Mesothelial cell of epicardium (in vitro differentiated cells): Measurements from ENCODE around the gene DRG2. TPM values are rescaled to one million over a fixed set of nuclear protein-coding genes. Genes with fewer than 3 reads are reported as not detected.

ENCODE experiments used
- DNase-seq, 2 experiments: peaks; one replicate each; pipeline ENCODE4 v3.0.0; 2021; ENCODE audit warnings: low spot score in 2 of 2; ENCODE audit not compliant: unreplicated experiment in 2 of 2
- H3K27ac Mint-ChIP-seq: 2 replicates; pipeline ENCODE4 v1.8.0; 2021; ENCODE audit warnings: mixed read lengths
- H3K27me3 Mint-ChIP-seq: 2 replicates; pipeline ENCODE4 v1.8.0; 2021; ENCODE audit warnings: low read depth, mixed read lengths
- H3K36me3 Mint-ChIP-seq: 2 replicates; pipeline ENCODE4 v1.8.0; 2021; ENCODE audit warnings: mixed read lengths
- H3K4me1 Mint-ChIP-seq: 2 replicates; pipeline ENCODE4 v1.8.0; 2021; ENCODE audit warnings: mixed read lengths
- H3K4me3 Mint-ChIP-seq: 2 replicates; pipeline ENCODE4 v1.8.0; 2021; ENCODE audit warnings: mild to moderate bottlenecking, moderate library complexity, mixed read lengths
- H3K9me3 Mint-ChIP-seq: 2 replicates; pipeline ENCODE4 v1.8.0; 2021; ENCODE audit warnings: mixed read lengths
- total RNA-seq: library from RNA; stranded (reverse); gene quantifications from 3 replicates; pipeline ENCODE4 v1.2.1, GENCODE V29; 2021
- TF ChIP-seq, protein P1 (sequence below): fragments of 200-600 bp; sonication (generic); IDR thresholded peaks from one replicate; pipeline ENCODE4 v1.5.0; 2021; ENCODE audit warnings: antibody characterized with exemption; ENCODE audit not compliant: unreplicated experiment

Gene DRG2, protein sequence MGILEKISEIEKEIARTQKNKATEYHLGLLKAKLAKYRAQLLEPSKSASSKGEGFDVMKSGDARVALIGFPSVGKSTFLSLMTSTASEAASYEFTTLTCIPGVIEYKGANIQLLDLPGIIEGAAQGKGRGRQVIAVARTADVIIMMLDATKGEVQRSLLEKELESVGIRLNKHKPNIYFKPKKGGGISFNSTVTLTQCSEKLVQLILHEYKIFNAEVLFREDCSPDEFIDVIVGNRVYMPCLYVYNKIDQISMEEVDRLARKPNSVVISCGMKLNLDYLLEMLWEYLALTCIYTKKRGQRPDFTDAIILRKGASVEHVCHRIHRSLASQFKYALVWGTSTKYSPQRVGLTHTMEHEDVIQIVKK
- 48.6 to 51.2 TPM (median 49.1 TPM) in 3 replicates for total RNA-seq

DNA sequence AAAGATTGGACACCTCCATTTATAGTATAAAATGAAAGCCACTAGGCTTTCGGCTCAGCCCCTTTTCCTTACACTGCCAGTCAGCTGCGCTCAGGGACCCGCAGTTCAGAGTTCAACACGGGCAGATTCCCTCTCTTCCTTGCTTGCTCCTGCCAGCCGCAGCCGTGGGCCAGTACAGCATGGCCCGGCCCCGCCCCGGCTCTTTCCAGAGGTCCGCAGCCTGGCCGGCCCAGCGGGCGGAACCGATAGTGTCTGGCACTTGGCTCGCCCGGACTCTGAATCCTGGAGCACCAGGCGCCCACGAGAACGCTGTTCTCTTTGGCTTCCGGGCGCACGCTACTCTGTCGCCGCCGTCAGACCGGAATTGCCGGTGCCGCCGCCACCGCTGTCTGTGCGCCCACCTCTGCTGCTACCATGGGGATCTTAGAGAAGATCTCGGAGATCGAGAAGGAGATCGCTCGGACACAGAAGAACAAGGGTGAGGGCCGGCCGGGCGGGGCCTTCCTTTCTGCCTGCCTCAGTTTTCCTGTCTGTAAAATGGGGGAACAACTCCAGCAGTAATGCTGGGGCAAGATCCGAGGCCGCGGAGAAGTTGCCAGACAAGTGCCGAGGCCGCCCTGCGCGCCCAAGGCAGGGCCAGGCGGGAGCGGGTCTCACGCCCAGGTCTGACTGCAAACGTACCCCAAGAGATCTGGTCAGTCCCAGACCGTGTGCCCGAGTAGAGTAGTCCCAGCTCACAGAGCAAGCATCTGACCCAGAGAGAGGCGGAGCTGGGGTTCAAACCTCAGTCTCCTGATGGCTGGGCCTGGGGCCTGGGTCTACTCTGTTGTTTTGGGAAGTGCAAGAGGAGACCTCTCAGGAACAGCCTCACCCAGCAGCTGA lies at the start of gene DRG2:
TSS of gene DRG2 (plus strand) at position 339 of the 882 bp plus-strand sequence. CDS start at position 415, 76 bp downstream.
- H3K36me3 Mint-ChIP-seq, result peaks cover 5% of the 10 kb centered on the region
- no peaks in the 10 kb centered on the region for H3K27me3 Mint-ChIP-seq
- peak within 1 kb of the TSS; percentile 98 for H3K27ac Mint-ChIP-seq
- no peaks in the 10 kb centered on the region for H3K9me3 Mint-ChIP-seq
- DNase-seq, result peak; percentile 75 to 94
- peaks cover 15% of the 10 kb centered on the region for H3K4me1 Mint-ChIP-seq
- peak within 1 kb of the TSS; percentile 99 for H3K4me3 Mint-ChIP-seq
- TF ChIP-seq, protein P1, sequence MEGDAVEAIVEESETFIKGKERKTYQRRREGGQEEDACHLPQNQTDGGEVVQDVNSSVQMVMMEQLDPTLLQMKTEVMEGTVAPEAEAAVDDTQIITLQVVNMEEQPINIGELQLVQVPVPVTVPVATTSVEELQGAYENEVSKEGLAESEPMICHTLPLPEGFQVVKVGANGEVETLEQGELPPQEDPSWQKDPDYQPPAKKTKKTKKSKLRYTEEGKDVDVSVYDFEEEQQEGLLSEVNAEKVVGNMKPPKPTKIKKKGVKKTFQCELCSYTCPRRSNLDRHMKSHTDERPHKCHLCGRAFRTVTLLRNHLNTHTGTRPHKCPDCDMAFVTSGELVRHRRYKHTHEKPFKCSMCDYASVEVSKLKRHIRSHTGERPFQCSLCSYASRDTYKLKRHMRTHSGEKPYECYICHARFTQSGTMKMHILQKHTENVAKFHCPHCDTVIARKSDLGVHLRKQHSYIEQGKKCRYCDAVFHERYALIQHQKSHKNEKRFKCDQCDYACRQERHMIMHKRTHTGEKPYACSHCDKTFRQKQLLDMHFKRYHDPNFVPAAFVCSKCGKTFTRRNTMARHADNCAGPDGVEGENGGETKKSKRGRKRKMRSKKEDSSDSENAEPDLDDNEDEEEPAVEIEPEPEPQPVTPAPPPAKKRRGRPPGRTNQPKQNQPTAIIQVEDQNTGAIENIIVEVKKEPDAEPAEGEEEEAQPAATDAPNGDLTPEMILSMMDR, result no peak

DNA sequence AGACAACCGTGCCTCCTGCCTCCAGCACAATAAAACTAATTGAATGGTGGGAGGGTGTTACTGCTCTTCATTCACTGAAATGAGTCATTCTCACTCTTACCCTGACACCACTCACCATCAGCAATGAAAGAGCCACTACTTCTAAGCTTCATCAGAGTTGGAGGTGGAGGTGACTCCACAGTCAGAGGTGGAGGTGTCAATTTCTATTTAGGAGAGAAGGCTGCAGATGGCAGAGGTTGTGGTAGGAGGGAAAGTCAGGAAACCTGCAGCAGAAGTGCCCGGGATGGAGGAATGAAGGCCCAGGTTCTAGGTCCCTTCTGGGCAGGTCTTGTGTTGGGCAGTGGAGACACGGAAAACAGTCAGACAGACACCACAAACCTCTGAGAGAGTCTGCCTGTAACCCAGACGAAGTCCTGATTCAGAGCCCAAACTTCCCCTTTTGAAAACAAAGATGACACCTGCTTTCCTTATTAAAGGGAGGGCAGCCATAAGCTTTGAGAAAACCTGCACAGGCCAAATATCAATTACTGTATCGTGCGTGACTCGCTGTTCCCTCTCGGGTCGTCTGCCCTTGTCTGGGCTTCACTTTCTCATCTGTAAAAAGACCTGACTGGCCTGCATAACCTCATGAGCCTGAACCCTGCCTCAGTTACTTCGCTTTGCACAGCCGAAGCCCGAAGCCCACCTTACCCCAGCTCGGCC lies 49.4 kb upstream of the DRG2 start:
- Mint-ChIP-seq H3K27ac (peak overlapping the region; percentile 93), H3K9me3 (no peaks in the 10 kb centered on the region), H3K4me3 (peak overlapping the region; percentile 93), H3K36me3 (no peaks in the 10 kb centered on the region), H3K27me3 (no peaks in the 10 kb centered on the region), H3K4me1 (peaks cover 43% of the 10 kb centered on the region)
- TF ChIP-seq, protein P1, result no peak
- no peak for DNase-seq

DNA sequence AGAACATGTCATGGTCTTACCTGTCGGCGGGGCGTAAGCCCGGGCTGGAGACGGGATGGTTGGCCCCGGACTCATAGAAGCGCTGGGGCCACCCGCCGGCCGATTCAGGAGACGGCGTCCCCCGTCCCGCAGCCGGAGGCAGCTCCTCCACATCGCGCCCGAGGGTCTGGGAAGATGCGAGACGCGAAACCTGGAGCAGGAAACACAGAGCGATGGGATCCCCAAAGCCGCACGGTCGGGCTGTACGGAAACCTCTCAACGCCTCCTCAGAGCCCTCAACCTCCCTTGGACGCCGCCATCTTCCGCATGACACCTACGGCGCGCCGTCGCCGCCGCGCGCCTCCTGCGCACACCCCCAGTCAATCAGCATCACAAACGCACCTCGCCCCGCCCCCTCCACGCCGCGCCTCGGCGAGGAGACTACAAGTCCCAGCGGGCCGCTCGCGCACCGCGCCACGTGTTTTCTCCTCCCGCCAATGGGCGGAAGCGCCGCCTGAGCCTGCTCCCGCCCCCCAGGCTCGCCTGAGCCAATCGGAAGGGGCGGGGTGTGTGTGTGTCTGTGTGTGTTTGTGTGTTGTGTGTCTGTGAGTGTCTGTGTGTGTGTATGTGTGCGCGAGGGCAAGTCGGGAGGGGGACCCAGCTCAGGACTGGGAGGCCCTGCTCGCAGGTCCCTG lies 48.8 kb upstream of the DRG2 start, which contains the start of the genes ATPAF2 and GID4:
TSS of gene ATPAF2 (minus strand) at position 308 of the 674 bp plus-strand sequence. CDS start at position 153, 155 bp downstream.
TSS of gene GID4 (plus strand) at position 548 of the 674 bp plus-strand sequence. CDS start at position 605, 57 bp downstream.
- peak; percentile 99 for DNase-seq
- TF ChIP-seq, protein P1, result no peak
- Mint-ChIP-seq H3K36me3 (no peaks in the 10 kb centered on the region), H3K27ac (peak within 1 kb of the TSS; percentile 93), H3K4me3 (peak within 1 kb of the TSS; percentile 93), H3K27me3 (no peaks in the 10 kb centered on the region), H3K9me3 (no peaks in the 10 kb centered on the region), H3K4me1 (peaks cover 45% of the 10 kb centered on the region)

DNA sequence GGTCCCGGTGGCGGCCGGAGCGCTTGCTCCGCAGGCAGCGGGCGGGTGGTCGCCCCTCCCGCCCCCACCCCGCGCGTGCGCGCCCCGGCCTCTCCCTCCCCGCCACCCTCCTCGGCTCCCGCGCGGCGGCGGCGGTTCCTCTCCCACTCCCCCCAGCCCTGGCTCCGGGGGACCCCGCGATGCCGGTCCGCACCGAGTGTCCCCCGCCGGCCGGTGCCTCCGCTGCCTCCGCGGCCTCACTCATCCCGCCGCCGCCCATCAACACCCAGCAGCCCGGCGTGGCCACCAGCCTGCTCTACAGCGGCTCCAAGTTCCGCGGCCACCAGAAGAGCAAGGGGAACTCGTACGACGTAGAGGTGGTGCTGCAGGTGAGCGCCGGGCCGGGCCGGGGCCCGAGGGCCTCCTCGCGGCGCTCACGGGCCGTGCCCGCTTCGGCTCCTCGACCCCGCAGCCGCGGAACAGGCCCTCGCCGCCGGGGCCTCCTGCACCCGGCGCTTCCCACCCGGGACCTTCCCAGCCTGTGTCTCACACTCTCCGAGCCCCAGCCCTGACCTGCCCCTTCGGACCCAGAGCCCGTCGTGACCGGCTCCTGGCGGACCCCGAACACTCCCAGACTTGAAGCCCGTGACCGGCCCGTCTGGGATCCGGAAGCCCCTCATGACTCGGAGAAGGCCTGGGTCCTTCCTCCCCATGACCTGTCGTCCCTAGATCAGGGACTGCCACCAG lies 48.0 kb upstream of the DRG2 start:
- H3K36me3 Mint-ChIP-seq, result no peaks in the 10 kb centered on the region
- H3K27ac Mint-ChIP-seq, result peak overlapping the region; percentile 91
- DNase-seq, result no peak
- no peaks in the 10 kb centered on the region for H3K9me3 Mint-ChIP-seq
- H3K4me1 Mint-ChIP-seq, result peaks cover 45% of the 10 kb centered on the region
- H3K4me3 Mint-ChIP-seq, result peak overlapping the region; percentile 93
- no peaks in the 10 kb centered on the region for H3K27me3 Mint-ChIP-seq
- TF ChIP-seq, protein P1, result no peak
